ENCODE results near the gene SLC2A14.
"Not testable (repeated sequence)": the region's sequence is repeated elsewhere in the genome, so short reads cannot be mapped to it uniquely, and the experiment has no call there.

DNA sequence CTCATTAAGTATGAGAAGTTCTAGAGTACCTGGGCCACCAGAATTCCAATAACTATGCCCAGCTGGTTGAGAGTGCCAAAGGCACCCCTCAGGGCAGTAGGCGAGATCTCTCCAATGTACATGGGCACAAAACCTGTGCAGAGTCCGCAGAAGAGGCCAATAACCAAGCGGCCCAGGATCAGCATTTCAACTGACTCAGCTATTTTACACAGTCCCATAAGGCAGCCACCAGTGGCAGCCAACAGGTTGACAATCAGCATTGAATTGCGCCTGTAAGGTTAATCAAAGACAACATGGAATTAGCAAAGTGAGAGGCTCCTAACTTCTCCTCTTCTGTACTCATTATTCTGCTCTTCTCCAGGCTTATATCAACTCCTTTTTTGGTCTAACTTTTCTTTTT lies 43.0 kb downstream of the SLC2A14 start:
- not testable (repeated sequence) for TF ChIP-seq CTCF (conservative IDR thresholded peaks at IDR 0.05); EZH2 (IDR thresholded peaks at IDR 0.05; ENCODE audit: low read depth)

All from PC-9 (cell line).